NCI-H1417 treated with DMSO at 0.1 percent for 48 hours (cell line): ENCODE measurements around the gene FKBP6.
"Not testable (repeated sequence)": the region's sequence is repeated elsewhere in the genome, so short reads cannot be mapped to it uniquely, and the experiment has no call there.

Experiments used
- DNase-seq: peaks from one replicate; lab custom pipeline; 2025; lab: John Stamatoyannopoulos, UW

The FKBP6 gene

GRCh38 chr7:73324081-73324845 is 3.7 kb upstream of the FKBP6 start:
- DNase-seq: peak; percentile 39

- DNase-seq: not testable (repeated sequence)
Observed at GRCh38 chr7:73325424-73325823, 2.5 kb upstream of the FKBP6 start.

GRCh38 chr7:73327449-73327848 is 512 bp upstream of the FKBP6 start:
- not testable (repeated sequence) for DNase-seq

- no peak for DNase-seq
Observed at GRCh38 chr7:73328696-73329095, 735 bp downstream of the FKBP6 start.

- DNase-seq: no peak
Observed at GRCh38 chr7:73329861-73330581, 2.1 kb downstream of the FKBP6 start.

- DNase-seq: no peak
Observed at GRCh38 chr7:73330772-73331171, 2.8 kb downstream of the FKBP6 start.

- no peak for DNase-seq
Observed at GRCh38 chr7:73332447-73332846, 4.5 kb downstream of the FKBP6 start.

GRCh38 chr7:73338321-73338720 is 10.4 kb downstream of the FKBP6 start:
- DNase-seq: no peak

- DNase-seq: no peak
Observed at GRCh38 chr7:73340514-73340913, 12.6 kb downstream of the FKBP6 start.

- no peak for DNase-seq
Observed at GRCh38 chr7:73341877-73342276, 13.9 kb downstream of the FKBP6 start.

GRCh38 chr7:73342645-73343044 is 14.7 kb downstream of the FKBP6 start:
- DNase-seq: no peak

GRCh38 chr7:73343671-73344380 is 15.9 kb downstream of the FKBP6 start:
- DNase-seq: peak; percentile 28

- DNase-seq: no peak
Observed at GRCh38 chr7:73345538-73345937, 17.6 kb downstream of the FKBP6 start.

GRCh38 chr7:73345951-73346350 is 18.0 kb downstream of the FKBP6 start:
- no peak for DNase-seq

GRCh38 chr7:73349763-73350162 is 21.8 kb downstream of the FKBP6 start:
- DNase-seq: no peak

GRCh38 chr7:73350306-73351068 is 22.5 kb downstream of the FKBP6 start:
- no peak for DNase-seq

GRCh38 chr7:73351447-73352167 is 23.6 kb downstream of the FKBP6 start:
- DNase-seq: no peak

GRCh38 chr7:73352784-73353183 is 24.8 kb downstream of the FKBP6 start:
- DNase-seq: no peak

- no peak for DNase-seq
Observed at GRCh38 chr7:73353243-73353642, 25.3 kb downstream of the FKBP6 start.

- DNase-seq: no peak
Observed at GRCh38 chr7:73354196-73354595, 26.2 kb downstream of the FKBP6 start.

- DNase-seq: no peak
Observed at GRCh38 chr7:73354821-73355220, 26.9 kb downstream of the FKBP6 start.
